BLaER1 treated with 17β-estradiol and CSF1 and Interleukin-3, amounts not matched to agents 10 nM and 100 nM (cell line): Measurements from ENCODE around the gene RNF34.

Experiments used
- H3K27ac ChIP-seq, 11 experiments: shearing (Covaris generic); formaldehyde crosslinking; 2 replicates each; pipeline ENCODE4 v1.8.1; 2022
- H3K27me3 ChIP-seq, 11 experiments: shearing (Covaris generic); formaldehyde crosslinking; 2 replicates each; pipeline ENCODE4 v1.8.1; 2022
- H3K36me3 ChIP-seq, 11 experiments: shearing (Covaris generic); formaldehyde crosslinking; 2 replicates each; pipeline ENCODE4 v1.8.1; 2022
- H3K4me1 ChIP-seq, 10 experiments: shearing (Covaris generic); formaldehyde crosslinking; 2 replicates each; pipeline ENCODE4 v1.8.1; 2022
- H3K4me2 ChIP-seq, 11 experiments: shearing (Covaris generic); formaldehyde crosslinking; 2 replicates each; pipeline ENCODE4 v1.8.1; 2022
- H3K4me3 ChIP-seq, 10 experiments: shearing (Covaris generic); formaldehyde crosslinking; 2 replicates each; pipeline ENCODE4 v1.8.1; 2022
- H3K9ac ChIP-seq, 11 experiments: shearing (Covaris generic); formaldehyde crosslinking; 2 replicates each; pipeline ENCODE4 v1.8.1; 2022
- H3K9me3 ChIP-seq, 11 experiments: shearing (Covaris generic); formaldehyde crosslinking; replicated peaks in 1 of 11; 2 replicates each; pipeline ENCODE4 v1.8.1; 2022
- H4K20me1 ChIP-seq, 11 experiments: shearing (Covaris generic); formaldehyde crosslinking; 2 replicates each; pipeline ENCODE4 v1.8.1; 2022
- Cebpa-rat ChIP-seq, 11 experiments: shearing (Covaris generic); IDR thresholded peaks; 2 replicates each; pipeline ENCODE4 v1.8.1; 2022

The RNF34 gene

GRCh38 chr12:121444842-121445202 lies 44.9 kb downstream of the RNF34 start:
- Histone ChIP-seq H3K9me3 (peaks cover 0 to 15% (median 8%) of the 10 kb centered on the region in 11 experiments; a peak in 12 of 22 replicates), H4K20me1 (peaks cover 18 to 91% (median 75%) of the 10 kb centered on the region in 11 experiments; a peak in 21 of 22 replicates), H3K27ac (peak overlapping the region in 1 of 11 experiments; percentile 38; a peak in 2 of 22 replicates), H3K4me1 (peaks cover 13 to 31% (median 24%) of the 10 kb centered on the region in 10 experiments), H3K36me3 (peaks cover 77 to 100% (median 95%) of the 10 kb centered on the region in 11 experiments), H3K27me3 (no peaks in the 10 kb centered on the region), H3K9ac (0 out of 22 replicates have a peak overlapping the region, but pooled peaks of 1 of the 11 experiments have one; percentile 22), H3K4me2 (no peak overlapping the region), H3K4me3 (no peak overlapping the region)
- no peak for TF ChIP-seq Cebpa-rat (IDR thresholded peaks at IDR 0.05)

- peak overlapping the region in 8 of 11 experiments; percentile 4 to 51 (median 22); a peak in 10 of 22 replicates for H3K4me2 ChIP-seq
- TF ChIP-seq Cebpa-rat (IDR thresholded peaks at IDR 0.05) = no peak
Observed at GRCh38 chr12:121446750-121447149, 46.8 kb downstream of the RNF34 start.

GRCh38 chr12:121448771-121449315 lies 48.9 kb downstream of the RNF34 start:
- Histone ChIP-seq H3K27me3 (no peaks in the 10 kb centered on the region), H3K4me2 (peak overlapping the region in 3 of 11 experiments; percentile 14 to 98 (median 89); a peak in 4 of 22 replicates), H4K20me1 (peaks cover 30 to 100% (median 87%) of the 10 kb centered on the region in 11 experiments; a peak in 21 of 22 replicates), H3K4me1 (peaks cover 53 to 68% (median 62%) of the 10 kb centered on the region in 10 experiments), H3K27ac (peak overlapping the region in 2 of 11 experiments; percentile 5 to 15; a peak in 1 of 22 replicates), H3K9ac (no peak overlapping the region), H3K36me3 (peaks cover 50 to 98% (median 89%) of the 10 kb centered on the region in 11 experiments), H3K4me3 (no peak overlapping the region), H3K9me3 (0 out of 22 replicates have a peak, but pooled peaks cover 0 to 4% (median 0%) of the 10 kb centered on the region in 11 experiments)
- TF ChIP-seq Cebpa-rat (IDR thresholded peaks at IDR 0.05) = no peak

More at GRCh38 chr12:121446750-121447149, 46.8 kb downstream of the RNF34 start:
- peaks cover 18 to 97% (median 77%) of the 10 kb centered on the region in 11 experiments; a peak in 21 of 22 replicates for H4K20me1 ChIP-seq
- peak overlapping the region in 3 of 11 experiments; percentile 5 to 40 (median 38); a peak in 2 of 22 replicates for H3K9ac ChIP-seq
- peaks cover 58 to 100% (median 95%) of the 10 kb centered on the region in 11 experiments for H3K36me3 ChIP-seq
- H3K9me3 ChIP-seq = 0 out of 22 replicates have a peak, but pooled peaks cover 0 to 4% (median 0%) of the 10 kb centered on the region in 11 experiments
- H3K27me3 ChIP-seq = no peaks in the 10 kb centered on the region
- peak overlapping the region in 3 of 11 experiments; percentile 11 to 32 (median 12); a peak in 2 of 22 replicates for H3K27ac ChIP-seq
- no peak overlapping the region for H3K4me3 ChIP-seq
- H3K4me1 ChIP-seq = peaks cover 32 to 50% (median 41%) of the 10 kb centered on the region in 10 experiments

GRCh38 chr12:121451961-121452339 lies 52.0 kb downstream of the RNF34 start:
- no peak for TF ChIP-seq Cebpa-rat (IDR thresholded peaks at IDR 0.05)
- H4K20me1 ChIP-seq = peaks cover 52 to 100% (median 91%) of the 10 kb centered on the region in 11 experiments
- H3K9me3 ChIP-seq = 0 out of 22 replicates have a peak, but pooled peaks cover 0 to 4% (median 0%) of the 10 kb centered on the region in 11 experiments
- H3K27ac ChIP-seq = peak overlapping the region; percentile 63 to 86 (median 79); a peak in 21 of 22 replicates
- peaks cover 75 to 91% (median 86%) of the 10 kb centered on the region in 10 experiments for H3K4me1 ChIP-seq
- peak overlapping the region; percentile 62 to 75 (median 71); a peak in 20 of 22 replicates for H3K9ac ChIP-seq
- H3K4me2 ChIP-seq = peak overlapping the region; percentile 84 to 98 (median 93)
- peak overlapping the region in 9 of 10 experiments; percentile 13 to 58 (median 40); a peak in 15 of 20 replicates for H3K4me3 ChIP-seq
- peaks cover 30 to 98% (median 71%) of the 10 kb centered on the region in 11 experiments for H3K36me3 ChIP-seq
- H3K27me3 ChIP-seq = no peaks in the 10 kb centered on the region

- H3K4me3 ChIP-seq = peak overlapping the region; percentile 12 to 58 (median 40); a peak in 19 of 20 replicates
- H3K27ac ChIP-seq = peak overlapping the region; percentile 63 to 86 (median 79)
- TF ChIP-seq Cebpa-rat (IDR thresholded peaks at IDR 0.05) = no peak
- H3K9me3 ChIP-seq = 0 out of 22 replicates have a peak, but pooled peaks cover 0 to 4% (median 0%) of the 10 kb centered on the region in 11 experiments
- H4K20me1 ChIP-seq = peaks cover 57 to 100% (median 91%) of the 10 kb centered on the region in 11 experiments
- H3K27me3 ChIP-seq = no peaks in the 10 kb centered on the region
- H3K4me1 ChIP-seq = peaks cover 75 to 93% (median 87%) of the 10 kb centered on the region in 10 experiments
- peak overlapping the region; percentile 84 to 98 (median 93) for H3K4me2 ChIP-seq
- H3K36me3 ChIP-seq = peaks cover 30 to 98% (median 68%) of the 10 kb centered on the region in 11 experiments
- H3K9ac ChIP-seq = peak overlapping the region; percentile 62 to 75 (median 71)
Observed at GRCh38 chr12:121452340-121452984, 52.5 kb downstream of the RNF34 start.

GRCh38 chr12:121452985-121453360 lies 53.1 kb downstream of the RNF34 start:
- 0 out of 22 replicates have a peak, but pooled peaks cover 0 to 4% (median 0%) of the 10 kb centered on the region in 11 experiments for H3K9me3 ChIP-seq
- peak overlapping the region; percentile 84 to 98 (median 93) for H3K4me2 ChIP-seq
- peak overlapping the region; percentile 63 to 86 (median 79) for H3K27ac ChIP-seq
- H3K27me3 ChIP-seq = no peaks in the 10 kb centered on the region
- H3K36me3 ChIP-seq = peaks cover 25 to 98% (median 66%) of the 10 kb centered on the region in 11 experiments
- peak overlapping the region in 9 of 10 experiments; percentile 12 to 58 (median 40); a peak in 15 of 20 replicates for H3K4me3 ChIP-seq
- peaks cover 81 to 98% (median 92%) of the 10 kb centered on the region in 10 experiments for H3K4me1 ChIP-seq
- no peak for TF ChIP-seq Cebpa-rat (IDR thresholded peaks at IDR 0.05)
- peaks cover 62 to 100% (median 91%) of the 10 kb centered on the region in 11 experiments for H4K20me1 ChIP-seq
- H3K9ac ChIP-seq = peak overlapping the region; percentile 62 to 75 (median 71); a peak in 21 of 22 replicates

GRCh38 chr12:121453629-121454028 lies 53.7 kb downstream of the RNF34 start:
- TF ChIP-seq Cebpa-rat (IDR thresholded peaks at IDR 0.05) = no peak
- Histone ChIP-seq H3K4me1 (peaks cover 82 to 100% (median 93%) of the 10 kb centered on the region in 10 experiments), H3K4me2 (peak overlapping the region; percentile 84 to 98 (median 93)), H3K27me3 (no peaks in the 10 kb centered on the region), H3K9ac (peak overlapping the region in 9 of 11 experiments; percentile 16 to 75 (median 72); a peak in 10 of 22 replicates), H3K36me3 (peaks cover 20 to 98% (median 59%) of the 10 kb centered on the region in 11 experiments), H3K4me3 (no peak overlapping the region), H4K20me1 (peaks cover 63 to 100% (median 92%) of the 10 kb centered on the region in 11 experiments), H3K9me3 (0 out of 22 replicates have a peak, but pooled peaks cover 0 to 4% (median 0%) of the 10 kb centered on the region in 11 experiments), H3K27ac (peak overlapping the region in 8 of 11 experiments; percentile 18 to 80 (median 79); a peak in 13 of 22 replicates)

GRCh38 chr12:121454921-121455320 lies 55.0 kb downstream of the RNF34 start:
- Histone ChIP-seq H3K9ac (peak overlapping the region in 9 of 11 experiments; percentile 1 to 45 (median 23); a peak in 9 of 22 replicates), H3K27me3 (no peaks in the 10 kb centered on the region), H4K20me1 (peaks cover 69 to 100% (median 92%) of the 10 kb centered on the region in 11 experiments), H3K4me3 (no peak overlapping the region), H3K27ac (peak overlapping the region in 6 of 11 experiments; percentile 11 to 80 (median 55); a peak in 8 of 22 replicates), H3K36me3 (peaks cover 9 to 98% (median 57%) of the 10 kb centered on the region in 11 experiments; a peak in 20 of 22 replicates), H3K4me1 (peaks cover 77 to 95% (median 85%) of the 10 kb centered on the region in 10 experiments), H3K9me3 (peaks cover 0 to 11% (median 5%) of the 10 kb centered on the region in 11 experiments; a peak in 10 of 22 replicates), H3K4me2 (peak overlapping the region; percentile 84 to 98 (median 93); a peak in 21 of 22 replicates)
- TF ChIP-seq Cebpa-rat (IDR thresholded peaks at IDR 0.05) = no peak
